Cardiac septum (tissue), 1 donor: ENCODE data around the gene ANKRD50. TPM values are rescaled to one million over a fixed set of nuclear protein-coding genes. Genes with fewer than 3 reads are reported as not detected.

Experiments
- DNase-seq: peaks from one replicate; pipeline ENCODE4 v3.0.0-alpha.2; 2020; ENCODE audit warnings: low spot score
- intact Hi-C: fragments of 100-400 bp; cut with DNase I; formaldehyde crosslinking; loops from one replicate; pipeline ENCODE4 v1.14.0; 2022
- total RNA-seq: library from RNA; stranded (reverse); fragmentation: NEBNext Ultra II Directional; extraction: Animal tissue kit (Norgen Biotek cat#: 25700); gene quantifications from one replicate; pipeline ENCODE4 v1.2.1, GENCODE V29; 2021
- donor health status: DM: no; HTN: no; CAD: no.

Gene ANKRD50
- total RNA-seq, 1 donor from 2014 or later, result 16.1 TPM

DNA sequence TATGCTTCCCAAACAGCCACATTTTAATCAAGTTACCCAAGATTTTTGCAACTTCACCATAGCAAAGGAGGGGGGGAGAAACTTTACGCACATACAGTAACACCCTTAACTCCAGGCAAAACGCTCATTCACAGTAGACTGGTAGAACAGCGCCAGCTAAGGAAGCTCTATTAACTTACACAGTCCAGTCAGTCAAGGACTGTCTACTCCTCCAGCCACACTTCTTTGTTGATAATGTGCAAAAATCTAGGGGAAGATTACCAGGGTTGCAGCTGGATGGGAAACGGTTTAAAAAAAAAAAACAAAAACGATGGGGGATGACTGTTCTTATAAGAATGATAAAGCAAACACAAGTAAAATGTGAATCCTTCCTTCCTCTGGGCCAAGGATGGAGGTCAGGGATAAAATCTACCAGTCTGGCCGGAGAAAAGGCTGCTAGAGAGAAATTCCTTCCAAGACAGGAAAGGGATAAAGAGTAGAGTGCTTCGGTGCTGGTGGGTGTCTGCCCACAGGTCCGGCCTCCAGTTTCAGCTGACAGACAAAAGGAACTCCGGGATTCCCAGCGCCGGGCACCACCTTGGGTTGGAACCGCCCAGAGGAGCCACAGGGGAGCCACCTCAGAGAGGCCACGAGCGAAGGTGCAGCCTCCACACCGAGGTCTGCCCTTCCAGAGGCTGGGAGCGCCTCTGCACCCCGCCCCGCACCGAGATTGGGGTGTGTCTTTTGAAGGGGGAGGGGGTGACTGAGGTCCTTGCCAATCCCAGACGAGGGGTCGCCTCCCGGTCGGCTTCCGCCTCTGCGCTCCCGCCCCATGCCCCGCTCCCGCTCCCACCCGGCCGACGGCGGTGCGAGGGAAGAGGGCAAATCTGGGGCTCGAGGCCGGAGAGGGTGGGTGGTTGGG is 811 bp downstream of the ANKRD50 start:
- DNase-seq, result peak; percentile 83
- intact Hi-C loops, result loop anchor here (1.0 to 5.0 kb wide), 3 partner anchors 80 to 379 kb away; no protein-coding TSS in a partner anchor

- no peak for DNase-seq
- intact Hi-C loops, result loop anchor here (5.0 kb wide), 1 partner anchor 379 kb away; no protein-coding TSS in a partner anchor
Observed at GRCh38 chr4:124710911-124711310, 1.6 kb downstream of the ANKRD50 start.

DNA sequence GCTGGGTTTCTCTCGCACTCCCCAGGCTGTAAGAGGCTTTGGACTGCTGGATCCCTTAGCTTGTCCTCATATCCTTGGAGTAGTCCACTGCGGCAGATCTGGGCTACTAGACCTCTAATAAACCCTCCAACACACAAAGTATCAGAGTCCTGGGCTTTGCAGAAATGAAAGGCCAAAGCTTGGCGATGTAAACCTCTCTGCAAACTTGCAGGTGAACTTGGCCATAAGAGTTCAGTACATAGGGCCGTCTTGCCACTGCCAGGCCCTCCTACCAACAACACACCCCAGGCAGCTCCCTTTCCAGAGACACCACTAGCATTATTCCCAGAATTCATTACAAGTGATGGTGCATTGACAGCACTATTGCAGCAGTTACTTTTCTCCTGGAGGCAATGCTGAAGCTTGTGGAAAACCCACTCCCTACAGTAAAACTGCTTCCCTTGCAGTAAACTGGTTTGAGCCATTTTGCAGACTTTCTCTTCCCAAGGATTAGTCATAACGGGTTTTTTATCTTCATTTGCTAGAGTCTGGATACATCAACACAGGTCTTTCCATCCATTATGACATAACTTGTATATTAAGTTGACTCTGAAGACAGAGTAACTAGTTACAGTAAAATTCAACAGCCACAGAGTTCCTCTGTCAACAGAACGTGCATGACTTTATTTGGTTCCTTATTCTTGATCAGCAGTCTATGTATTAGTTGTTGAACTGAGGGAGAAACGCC is 2.4 kb downstream of the ANKRD50 start:
- DNase-seq, result no peak
- intact Hi-C loops, result loop anchor here (5.0 kb wide), 1 partner anchor 378 kb away; no protein-coding TSS in a partner anchor

GRCh38 chr4:124708517-124709300 is 3.8 kb downstream of the ANKRD50 start:
- intact Hi-C loops, result no loop called here
- no peak for DNase-seq

- intact Hi-C loops, result no loop called here
- no peak for DNase-seq
Observed at GRCh38 chr4:124705393-124705792, 7.1 kb downstream of the ANKRD50 start.

DNA sequence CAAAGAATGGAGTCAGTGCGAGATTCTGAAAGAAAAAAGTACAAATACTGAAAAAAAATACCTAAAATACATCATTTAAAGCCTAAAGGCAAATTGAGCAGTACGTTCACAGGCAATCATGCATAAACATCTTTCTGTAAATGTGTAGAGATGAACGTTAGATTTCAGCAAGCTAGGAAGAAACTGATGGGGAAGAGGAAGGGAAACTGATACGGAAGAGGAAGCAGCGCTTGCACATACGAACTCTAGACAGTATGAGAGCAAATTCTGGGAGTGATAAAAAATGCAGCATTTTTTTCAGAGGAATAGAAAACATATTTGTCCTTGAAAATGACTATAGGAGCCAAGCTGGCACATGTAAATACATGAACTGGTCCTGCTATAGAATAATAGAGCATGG is 9.4 kb downstream of the ANKRD50 start:
- intact Hi-C loops, result no loop called here
- DNase-seq, result no peak

- intact Hi-C loops, result no loop called here
- DNase-seq, result no peak
Observed at GRCh38 chr4:124697441-124697840, 15.1 kb downstream of the ANKRD50 start.

- DNase-seq, result no peak
- intact Hi-C loops, result no loop called here
Observed at GRCh38 chr4:124696182-124696581, 16.4 kb downstream of the ANKRD50 start.

- DNase-seq, result no peak
- intact Hi-C loops, result no loop called here
Observed at GRCh38 chr4:124694946-124695598, 17.5 kb downstream of the ANKRD50 start.

GRCh38 chr4:124694306-124694705 is 18.2 kb downstream of the ANKRD50 start:
- intact Hi-C loops, result no loop called here
- DNase-seq, result no peak

GRCh38 chr4:124691801-124692200 is 20.7 kb downstream of the ANKRD50 start:
- intact Hi-C loops, result no loop called here
- no peak for DNase-seq

GRCh38 chr4:124686279-124686678 is 26.3 kb downstream of the ANKRD50 start:
- intact Hi-C loops, result no loop called here
- DNase-seq, result no peak

DNA sequence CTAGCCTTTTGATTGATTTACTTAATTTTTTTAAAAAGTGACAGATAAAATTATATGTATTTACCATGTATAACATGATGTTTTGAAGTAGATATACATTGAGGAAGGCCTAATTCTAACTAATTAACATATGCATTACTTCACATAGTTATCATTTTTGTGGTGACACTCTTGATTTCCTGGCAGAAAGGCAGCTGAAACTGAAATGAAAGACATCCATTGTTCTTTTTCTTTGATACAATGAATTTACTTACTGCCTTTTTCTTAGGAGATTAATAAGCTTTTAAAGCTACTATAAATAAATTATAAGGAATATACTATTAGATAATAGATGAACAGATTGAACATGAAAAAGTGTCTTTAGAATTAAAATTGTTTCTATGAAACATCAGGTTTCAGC is 26.7 kb downstream of the ANKRD50 start:
- intact Hi-C loops, result no loop called here
- DNase-seq, result no peak

DNA sequence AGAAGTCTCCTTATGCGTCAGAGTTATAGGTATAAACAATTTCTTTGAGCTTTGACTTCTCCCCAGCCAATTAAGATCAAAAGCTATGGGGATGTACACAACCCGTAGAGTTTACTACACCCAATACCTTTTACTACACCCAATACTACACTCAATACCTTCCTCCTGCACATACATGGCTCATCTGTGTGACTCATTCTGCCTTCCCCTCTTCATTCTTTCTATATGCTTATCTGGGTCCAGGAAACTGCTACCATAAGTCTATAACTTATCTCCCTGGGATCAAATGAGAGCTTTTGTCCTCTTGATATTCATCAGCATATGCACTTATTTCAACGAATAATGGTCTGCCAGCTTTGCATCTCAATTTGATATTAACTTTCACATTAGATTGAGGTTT is 28.2 kb downstream of the ANKRD50 start:
- intact Hi-C loops, result no loop called here
- DNase-seq, result no peak

- DNase-seq, result no peak
- intact Hi-C loops, result no loop called here
Observed at GRCh38 chr4:124682384-124682783, 30.1 kb downstream of the ANKRD50 start.

DNA sequence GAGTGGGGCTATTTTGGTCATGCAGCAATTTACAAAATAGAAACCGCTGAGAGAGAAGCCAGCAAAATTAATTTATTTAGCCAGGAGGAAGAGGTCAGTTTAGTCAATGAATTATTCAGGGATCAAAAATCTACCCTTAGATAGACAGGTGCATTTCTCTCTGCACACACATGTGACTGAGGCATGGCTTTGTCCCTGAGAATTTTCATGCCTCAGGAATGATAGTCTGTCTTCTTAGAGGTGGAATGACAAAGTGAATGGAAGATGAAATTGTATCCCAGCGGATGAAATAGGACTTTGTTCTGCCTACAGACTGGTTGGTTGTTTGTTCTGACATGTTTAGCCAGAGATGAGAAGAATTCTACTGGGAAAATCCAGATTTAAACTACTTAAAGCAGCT is 46.0 kb downstream of the ANKRD50 start:
- no peak for DNase-seq
- intact Hi-C loops, result no loop called here

GRCh38 chr4:124658795-124659194 is 53.7 kb downstream of the ANKRD50 start:
- no peak for DNase-seq
- intact Hi-C loops, result no loop called here

DNA sequence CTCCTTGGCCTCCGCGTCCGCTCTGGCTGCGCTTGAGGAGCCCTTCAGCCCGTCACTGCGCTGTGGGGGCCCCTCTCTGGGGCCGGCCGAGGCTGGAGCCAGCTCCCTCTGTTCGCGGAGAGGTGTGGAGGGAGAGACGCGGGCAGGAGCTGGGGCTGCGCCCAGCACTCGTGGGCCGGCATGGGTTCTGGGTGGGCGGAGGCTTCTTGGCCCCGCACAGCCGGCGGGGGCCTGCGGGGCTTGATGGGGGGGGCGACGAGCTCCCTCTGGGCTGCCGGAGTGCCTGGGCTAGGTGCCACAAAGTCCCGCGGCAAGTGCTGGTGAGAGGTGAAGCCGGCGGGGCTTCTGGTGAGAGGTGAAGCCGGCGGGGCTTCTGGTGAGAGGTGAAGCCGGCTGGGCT is 61.9 kb downstream of the ANKRD50 start:
- no peak for DNase-seq
- intact Hi-C loops, result no loop called here

DNA sequence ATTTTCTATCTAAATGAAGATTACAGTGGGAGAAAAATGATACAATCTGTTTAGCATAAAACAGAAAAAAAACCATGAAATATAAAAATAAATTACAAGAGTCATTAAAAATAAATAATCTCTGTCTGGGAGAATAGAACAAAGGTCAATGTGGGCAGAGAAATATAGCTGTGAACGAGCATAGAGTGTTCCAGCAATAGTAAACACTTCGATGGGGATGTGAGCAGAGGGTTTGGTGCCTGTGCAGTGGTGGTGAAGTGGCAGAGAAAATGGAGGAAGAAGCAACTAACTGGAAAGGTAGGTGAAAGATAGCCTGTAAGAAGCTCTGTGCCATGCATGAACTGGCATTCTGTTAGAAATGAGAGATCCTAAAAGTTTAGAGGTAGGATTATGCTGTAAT is 64.9 kb downstream of the ANKRD50 start:
- intact Hi-C loops, result no loop called here
- no peak for DNase-seq
